HFF-Myc (cell line): ENCODE measurements around the gene MZF1.

ENCODE experiments used
- DNase-seq: peaks from one replicate; pipeline ENCODE4 v3.0.0-alpha.2; 2011; ENCODE audit warnings: low read depth; ENCODE audit errors: extremely low read depth
- H3K4me3 ChIP-seq: replicated peaks from 2 replicates; pipeline ENCODE4 v1.5.1; 2011; ENCODE audit warnings: low read depth, mild to moderate bottlenecking, control low read depth, low read length
- TF ChIP-seq, protein P1 (sequence below): IDR thresholded peaks from 2 replicates; pipeline ENCODE4 v1.5.1; 2012; ENCODE audit warnings: mild to moderate bottlenecking, low read depth, low read length, control low read depth; ENCODE audit errors: missing control alignments

The MZF1 gene

DNA sequence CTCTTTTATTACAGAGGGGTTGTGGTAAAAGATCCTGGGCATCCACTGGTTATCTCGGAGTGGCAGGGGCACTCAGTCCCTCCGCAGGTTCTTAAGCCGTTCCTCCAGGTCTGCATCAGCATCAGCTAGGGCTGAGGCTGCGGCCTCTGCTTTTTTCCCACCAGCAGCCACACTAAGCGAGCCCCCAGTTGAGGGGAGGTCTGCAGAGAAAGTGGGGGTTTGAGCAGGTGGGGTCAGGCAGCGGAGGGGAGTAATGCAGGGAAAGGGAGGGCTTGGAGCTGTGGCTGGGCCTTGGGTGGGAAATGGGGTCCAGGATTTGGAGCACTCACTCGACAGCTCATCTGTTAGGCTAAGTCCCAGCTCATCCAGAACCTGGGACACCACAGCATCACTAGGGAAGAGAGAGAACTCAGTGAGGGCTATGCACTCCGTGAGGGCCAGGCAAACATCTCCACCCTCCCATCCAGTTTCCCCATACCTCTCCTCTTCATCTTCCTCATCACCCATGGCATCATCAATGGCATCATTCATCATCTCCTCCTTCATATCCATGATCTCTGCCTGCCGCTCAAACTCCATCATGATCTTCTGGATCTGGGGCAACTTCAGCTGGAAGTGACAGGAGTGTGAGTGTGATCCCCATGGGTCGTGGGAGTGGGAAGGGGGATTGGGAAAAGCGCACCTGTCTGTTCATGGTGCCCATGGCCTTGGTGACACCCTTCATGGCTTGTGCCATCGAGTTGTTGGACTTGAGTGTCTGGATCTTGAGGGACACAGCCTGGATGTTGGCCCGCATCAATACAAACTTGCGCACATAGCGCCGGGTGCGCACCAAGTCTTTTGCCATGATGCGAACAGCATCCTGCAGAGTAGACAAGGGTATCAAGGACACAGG is 21.3 kb downstream of the MZF1 start:
- H3K4me3 ChIP-seq = no peak overlapping the region
- TF ChIP-seq, protein P1, sequence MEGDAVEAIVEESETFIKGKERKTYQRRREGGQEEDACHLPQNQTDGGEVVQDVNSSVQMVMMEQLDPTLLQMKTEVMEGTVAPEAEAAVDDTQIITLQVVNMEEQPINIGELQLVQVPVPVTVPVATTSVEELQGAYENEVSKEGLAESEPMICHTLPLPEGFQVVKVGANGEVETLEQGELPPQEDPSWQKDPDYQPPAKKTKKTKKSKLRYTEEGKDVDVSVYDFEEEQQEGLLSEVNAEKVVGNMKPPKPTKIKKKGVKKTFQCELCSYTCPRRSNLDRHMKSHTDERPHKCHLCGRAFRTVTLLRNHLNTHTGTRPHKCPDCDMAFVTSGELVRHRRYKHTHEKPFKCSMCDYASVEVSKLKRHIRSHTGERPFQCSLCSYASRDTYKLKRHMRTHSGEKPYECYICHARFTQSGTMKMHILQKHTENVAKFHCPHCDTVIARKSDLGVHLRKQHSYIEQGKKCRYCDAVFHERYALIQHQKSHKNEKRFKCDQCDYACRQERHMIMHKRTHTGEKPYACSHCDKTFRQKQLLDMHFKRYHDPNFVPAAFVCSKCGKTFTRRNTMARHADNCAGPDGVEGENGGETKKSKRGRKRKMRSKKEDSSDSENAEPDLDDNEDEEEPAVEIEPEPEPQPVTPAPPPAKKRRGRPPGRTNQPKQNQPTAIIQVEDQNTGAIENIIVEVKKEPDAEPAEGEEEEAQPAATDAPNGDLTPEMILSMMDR = no peak
- DNase-seq = no peak

DNA sequence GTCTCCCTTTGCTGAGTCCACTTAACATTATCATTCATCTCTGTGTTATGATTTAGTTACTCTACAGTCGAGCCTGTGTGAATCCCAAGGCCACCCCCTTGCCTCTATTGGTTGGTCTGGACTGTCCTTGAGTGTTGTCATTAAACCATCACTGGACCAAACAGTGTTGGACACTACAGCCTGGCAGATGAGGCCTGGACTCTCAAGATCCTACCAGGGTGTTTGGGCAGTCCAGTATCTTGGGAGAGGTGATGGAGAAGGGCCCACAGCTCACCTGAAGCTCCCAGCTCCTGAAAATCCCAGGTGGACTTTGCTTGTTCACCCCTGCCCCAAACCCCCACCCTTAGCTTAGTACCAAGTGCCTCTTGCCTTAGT is 22.0 kb downstream of the MZF1 start:
- H3K4me3 ChIP-seq = no peak overlapping the region
- no peak for DNase-seq
- TF ChIP-seq, protein P1 = no peak

DNA sequence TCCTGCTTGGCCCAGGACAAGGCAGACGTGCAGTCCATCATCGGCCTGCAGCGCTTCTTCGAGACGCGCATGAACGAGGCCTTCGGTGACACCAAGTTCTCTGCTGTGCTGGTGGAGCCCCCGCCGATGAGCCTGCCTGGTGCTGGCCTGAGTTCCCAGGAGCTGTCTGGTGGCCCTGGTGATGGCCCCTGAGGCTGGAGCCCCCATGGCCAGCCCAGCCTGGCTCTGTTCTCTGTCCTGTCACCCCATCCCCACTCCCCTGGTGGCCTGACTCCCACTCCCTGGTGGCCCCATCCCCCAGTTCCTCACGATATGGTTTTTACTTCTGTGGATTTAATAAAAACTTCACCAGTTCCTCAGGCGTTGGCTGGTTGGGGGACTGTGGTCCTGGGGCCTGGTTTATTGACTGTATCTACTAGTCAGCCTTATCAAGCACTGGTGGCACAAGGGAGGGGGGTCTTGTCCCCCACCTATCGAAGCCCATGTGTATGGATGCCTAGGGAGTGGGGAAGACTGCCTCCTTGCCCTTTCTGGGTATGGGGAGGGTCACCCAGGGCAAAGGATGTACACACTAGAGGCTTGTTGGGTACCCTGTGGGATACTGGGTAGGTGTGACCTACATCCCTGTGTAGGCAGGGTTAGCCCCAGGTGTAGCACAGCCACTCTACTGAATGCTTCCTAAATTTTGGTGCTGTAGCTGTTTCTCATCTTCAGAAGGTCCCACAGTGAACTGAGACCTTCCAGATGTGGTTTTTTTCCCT is 22.6 kb downstream of the MZF1 start:
- no peak overlapping the region for H3K4me3 ChIP-seq
- TF ChIP-seq, protein P1 = no peak
- DNase-seq = no peak

- no peak overlapping the region for H3K4me3 ChIP-seq
- no peak for DNase-seq
- TF ChIP-seq, protein P1 = no peak
Measured at GRCh38 chr19:58549664-58550361, 23.3 kb downstream of the MZF1 start.

DNA sequence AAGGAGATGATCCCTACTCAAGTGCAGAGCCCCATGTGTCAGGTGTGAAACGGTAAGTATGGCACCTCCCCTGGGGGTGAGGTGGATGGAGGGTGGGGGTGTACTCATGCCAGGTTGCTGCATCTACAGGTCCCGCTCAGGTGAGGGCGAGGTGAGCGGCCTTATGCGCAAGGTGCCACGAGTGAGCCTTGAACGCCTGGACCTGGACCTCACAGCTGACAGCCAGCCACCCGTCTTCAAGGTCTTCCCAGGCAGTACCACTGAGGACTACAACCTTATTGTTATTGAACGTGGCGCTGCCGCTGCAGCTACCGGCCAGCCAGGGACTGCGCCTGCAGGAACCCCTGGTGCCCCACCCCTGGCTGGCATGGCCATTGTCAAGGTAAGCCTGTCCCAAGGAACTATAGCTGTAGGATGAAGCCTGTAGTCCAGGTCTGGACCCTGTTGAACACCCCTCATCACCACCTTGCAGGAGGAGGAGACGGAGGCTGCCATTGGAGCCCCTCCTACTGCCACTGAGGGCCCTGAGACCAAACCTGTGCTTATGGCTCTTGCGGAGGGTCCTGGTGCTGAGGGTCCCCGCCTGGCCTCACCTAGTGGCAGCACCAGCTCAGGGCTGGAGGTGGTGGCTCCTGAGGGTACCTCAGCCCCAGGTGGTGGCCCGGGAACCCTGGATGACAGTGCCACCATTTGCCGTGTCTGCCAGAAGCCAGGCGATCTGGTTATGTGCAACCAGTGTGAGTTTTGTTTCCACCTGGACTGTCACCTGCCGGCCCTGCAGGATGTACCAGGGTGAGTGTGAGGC is 24.1 kb downstream of the MZF1 start:
- no peak for DNase-seq
- H3K4me3 ChIP-seq = no peak overlapping the region
- TF ChIP-seq, protein P1 = no peak
